ENCODE results near the gene CLCNKA.

GRCh38 chr1:16078925-16079656 lies 57.3 kb downstream of the CLCNKA start:
- TF ChIP-seq CTCF (IDR thresholded peaks at IDR 0.05; ENCODE audit: low read length) (peak; percentile 91), EZH2phosphoT487 (IDR thresholded peaks at IDR 0.05; ENCODE audit: low read length) (no peak), EZH2 (optimal IDR thresholded peaks at IDR 0.05; ENCODE audit: low read depth, low read length) (no peak)
